ENCODE data around the gene ARSI.

DNA sequence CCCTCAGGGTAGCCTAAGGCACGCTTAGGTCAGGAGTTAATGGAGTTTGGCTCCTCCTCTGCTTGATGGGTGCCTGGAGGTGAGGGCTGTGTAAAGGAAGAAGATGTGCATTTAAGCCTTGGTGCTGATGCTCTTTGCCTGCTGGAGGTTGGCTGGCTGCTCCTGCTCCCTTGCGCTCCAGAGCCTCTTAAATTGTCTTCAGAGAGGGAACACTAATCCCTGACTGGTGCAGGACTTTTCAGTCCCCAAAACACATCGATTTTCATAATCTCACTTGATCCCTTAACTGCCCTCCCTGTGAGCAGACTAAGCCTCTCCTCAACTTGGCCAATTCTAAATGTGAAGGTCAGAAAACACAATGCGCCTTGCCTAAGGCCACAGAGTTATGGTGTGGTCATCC is 38.6 kb upstream of the ARSI start:
- TF ChIP-seq, protein P1, sequence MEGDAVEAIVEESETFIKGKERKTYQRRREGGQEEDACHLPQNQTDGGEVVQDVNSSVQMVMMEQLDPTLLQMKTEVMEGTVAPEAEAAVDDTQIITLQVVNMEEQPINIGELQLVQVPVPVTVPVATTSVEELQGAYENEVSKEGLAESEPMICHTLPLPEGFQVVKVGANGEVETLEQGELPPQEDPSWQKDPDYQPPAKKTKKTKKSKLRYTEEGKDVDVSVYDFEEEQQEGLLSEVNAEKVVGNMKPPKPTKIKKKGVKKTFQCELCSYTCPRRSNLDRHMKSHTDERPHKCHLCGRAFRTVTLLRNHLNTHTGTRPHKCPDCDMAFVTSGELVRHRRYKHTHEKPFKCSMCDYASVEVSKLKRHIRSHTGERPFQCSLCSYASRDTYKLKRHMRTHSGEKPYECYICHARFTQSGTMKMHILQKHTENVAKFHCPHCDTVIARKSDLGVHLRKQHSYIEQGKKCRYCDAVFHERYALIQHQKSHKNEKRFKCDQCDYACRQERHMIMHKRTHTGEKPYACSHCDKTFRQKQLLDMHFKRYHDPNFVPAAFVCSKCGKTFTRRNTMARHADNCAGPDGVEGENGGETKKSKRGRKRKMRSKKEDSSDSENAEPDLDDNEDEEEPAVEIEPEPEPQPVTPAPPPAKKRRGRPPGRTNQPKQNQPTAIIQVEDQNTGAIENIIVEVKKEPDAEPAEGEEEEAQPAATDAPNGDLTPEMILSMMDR (IDR thresholded peaks at IDR 0.05), result no peak
- no peak for TF ChIP-seq POLR2A (IDR thresholded peaks at IDR 0.05)
